WTC11 (cell line): Measurements from ENCODE around the gene FOXP4. TPM values are rescaled to one million over a fixed set of nuclear protein-coding genes. Genes with fewer than 3 reads are reported as not detected.
A peak's percentile ranks its signal among the peaks of the same experiment; 100 is the strongest.

Source experiments
- ATAC-seq: fragments of 200-7000 bp; cut with Tn5 transposase; 2 replicates; pipeline ENCODE4 v1.10.0; 2021; ENCODE audit warnings: mild to moderate bottlenecking, moderate library complexity
- CTCF ChIA-PET: fragments of 300-600 bp; sonication (Branson Sonifier 250); formaldehyde crosslinking; loops from one replicate; lab custom pipeline; 2021; ENCODE audit warnings: antibody characterized with exemption; lab: Charles Lee
- POLR2A ChIA-PET: fragments of 350-600 bp; sonication (Branson Sonifier 250); formaldehyde crosslinking; loops from one replicate; lab custom pipeline; 2021; ENCODE audit warnings: antibody characterized with exemption; lab: Charles Lee
- DNase-seq: peaks from one replicate; pipeline ENCODE4 v3.0.0; 2021; ENCODE audit warnings: low spot score
- H3K27ac Mint-ChIP-seq: 2 replicates; pipeline ENCODE4 v1.8.0; 2021; ENCODE audit warnings: mixed read lengths
- H3K27me3 Mint-ChIP-seq: 2 replicates; pipeline ENCODE4 v1.8.0; 2021; ENCODE audit warnings: low read depth, mild to moderate bottlenecking, moderate library complexity, mixed read lengths
- H3K36me3 Mint-ChIP-seq: 2 replicates; pipeline ENCODE4 v1.8.0; 2021; ENCODE audit warnings: mixed read lengths
- H3K4me1 Mint-ChIP-seq: 2 replicates; pipeline ENCODE4 v1.8.0; 2022; ENCODE audit warnings: mixed read lengths
- H3K4me3 Mint-ChIP-seq: 2 replicates; pipeline ENCODE4 v1.8.0; 2021; ENCODE audit warnings: mild to moderate bottlenecking, moderate library complexity, mixed read lengths
- H3K9me3 Mint-ChIP-seq: 2 replicates; pipeline ENCODE4 v1.8.0; 2021; ENCODE audit warnings: mixed read lengths
- AFF4 ChIP-seq: sonication (generic); formaldehyde crosslinking; IDR thresholded peaks from 2 replicates; pipeline ENCODE4 v1.8.1; 2023; ENCODE audit warnings: mild to moderate bottlenecking, missing genetic modification reagents, borderline replicate concordance
- FOXJ3 ChIP-seq: sonication (generic); formaldehyde crosslinking; IDR thresholded peaks from 2 replicates; pipeline ENCODE4 v1.9.0; 2021; ENCODE audit warnings: missing genetic modification reagents, mild to moderate bottlenecking, borderline replicate concordance
- FOXK1 ChIP-seq: sonication (generic); formaldehyde crosslinking; IDR thresholded peaks from 2 replicates; pipeline ENCODE4 v1.8.0; 2022; ENCODE audit warnings: mild to moderate bottlenecking, moderate library complexity, missing genetic modification reagents
- FOXP4 ChIP-seq: sonication (generic); formaldehyde crosslinking; IDR thresholded peaks from 2 replicates; pipeline ENCODE4 v1.8.0; 2022; ENCODE audit warnings: mild to moderate bottlenecking, missing genetic modification reagents
- GABPB1 ChIP-seq: sonication (generic); formaldehyde crosslinking; IDR thresholded peaks from 2 replicates; pipeline ENCODE4 v1.8.1; 2023; ENCODE audit warnings: mild to moderate bottlenecking, missing genetic modification reagents
- GTF2I ChIP-seq: fragments of 250-450 bp; sonication (Bioruptor Pico); conservative IDR thresholded peaks from 2 replicates; pipeline ENCODE4 v1.4.0; 2021; ENCODE audit warnings: mild to moderate bottlenecking
- KAT7 ChIP-seq: sonication (generic); formaldehyde crosslinking; IDR thresholded peaks from 2 replicates; pipeline ENCODE4 v1.8.1; 2023; ENCODE audit warnings: missing genetic modification reagents, mild to moderate bottlenecking, borderline replicate concordance
- MAX ChIP-seq: sonication (generic); formaldehyde crosslinking; IDR thresholded peaks from 2 replicates; pipeline ENCODE4 v1.8.0; 2022; ENCODE audit warnings: mild to moderate bottlenecking, missing genetic modification reagents
- NFYB ChIP-seq: sonication (generic); formaldehyde crosslinking; conservative IDR thresholded peaks from 2 replicates; pipeline ENCODE4 v1.8.0; 2022; ENCODE audit warnings: low read depth, missing genetic modification reagents
- PREB ChIP-seq: sonication (generic); formaldehyde crosslinking; IDR thresholded peaks from 2 replicates; pipeline ENCODE4 v1.8.1; 2022; ENCODE audit warnings: mild to moderate bottlenecking, missing genetic modification reagents, moderate library complexity, borderline replicate concordance
- RELA ChIP-seq: sonication (generic); formaldehyde crosslinking; IDR thresholded peaks from 2 replicates; pipeline ENCODE4 v1.8.1; 2022; ENCODE audit warnings: missing genetic modification reagents, mild to moderate bottlenecking, borderline replicate concordance
- ZBTB43 ChIP-seq: sonication (generic); formaldehyde crosslinking; IDR thresholded peaks from 2 replicates; pipeline ENCODE4 v1.8.1; 2023; ENCODE audit warnings: mild to moderate bottlenecking, missing genetic modification reagents
- ZNF396 ChIP-seq: fragments of 250-450 bp; sonication (Bioruptor Pico); IDR thresholded peaks from 2 replicates; pipeline ENCODE4 v1.8.0; 2021; ENCODE audit warnings: mild to moderate bottlenecking, moderate library complexity, borderline replicate concordance
- ZNF423 ChIP-seq: fragments of 250-450 bp; sonication (Bioruptor Pico); IDR thresholded peaks from 2 replicates; pipeline ENCODE4 v2.1.2; 2022; ENCODE audit warnings: mild to moderate bottlenecking, moderate library complexity
- ZNF425 ChIP-seq: fragments of 250-450 bp; sonication (Bioruptor Pico); conservative IDR thresholded peaks from 2 replicates; pipeline ENCODE4 v1.9.0; 2021; ENCODE audit warnings: mild to moderate bottlenecking
- total RNA-seq: library from RNA; stranded (reverse); gene quantifications from 3 replicates; pipeline ENCODE4 v1.2.3, GENCODE V29; 2021

Gene FOXP4
- total RNA-seq, 1 experiment from 2014 or later = 36.6 TPM

- CTCF ChIA-PET = interaction anchor here (0.6 kb wide), 1 partner anchor 99 kb away, joined by 3 read pairs; no protein-coding TSS in a partner anchor
- Mint-ChIP-seq H3K4me3 (no peak overlapping the region), H3K27ac (no peak overlapping the region), H3K9me3 (no peaks in the 10 kb centered on the region), H3K36me3 (peaks cover 15% of the 10 kb centered on the region), H3K27me3 (no peaks in the 10 kb centered on the region; the same call in 1 of the 2 replicates), H3K4me1 (peaks cover 62% of the 10 kb centered on the region)
- DNase-seq = no peak
- TF ChIP-seq PREB (CRISPR knock-in tag) (no peak), ZNF425 (no peak), MAX (CRISPR knock-in tag) (no peak), FOXK1 (CRISPR knock-in tag) (no peak), FOXP4 (CRISPR knock-in tag) (no peak), ZBTB43 (no peak), KAT7 (CRISPR knock-in tag) (no peak), ZNF396 (CRISPR knock-in tag) (no peak), RELA (CRISPR knock-in tag) (no peak), ZNF423 (CRISPR knock-in tag) (no peak), NFYB (CRISPR knock-in tag) (no peak), GTF2I (CRISPR knock-in tag) (no peak)
- POLR2A ChIA-PET = no interaction called here
- ATAC-seq = no peak
Observed at GRCh38 chr6:41568202-41568584, 22.0 kb downstream of the FOXP4 start.

- Mint-ChIP-seq H3K27me3 (no peaks in the 10 kb centered on the region; the same call in 1 of the 2 replicates), H3K27ac (no peak overlapping the region), H3K36me3 (peaks cover 15% of the 10 kb centered on the region), H3K4me1 (peaks cover 61% of the 10 kb centered on the region), H3K4me3 (no peak overlapping the region), H3K9me3 (no peaks in the 10 kb centered on the region)
- DNase-seq (peak; percentile 10), ATAC-seq (no peak)
- CTCF ChIA-PET = interaction anchor here (0.6 to 3.1 kb wide), 3 partner anchors 23 to 126 kb away, joined by 3 to 14 read pairs (median 4); no protein-coding TSS in a partner anchor
- POLR2A ChIA-PET = no interaction called here
- TF ChIP-seq AFF4 (CRISPR knock-in tag) (no peak), FOXJ3 (CRISPR knock-in tag) (no peak), GABPB1 (CRISPR knock-in tag) (peak; percentile 92), RELA (CRISPR knock-in tag) (no peak), FOXK1 (CRISPR knock-in tag) (no peak)
Observed at GRCh38 chr6:41568585-41569384, 22.6 kb downstream of the FOXP4 start.
